Endothelial cell (in vitro differentiated cells): ENCODE data around the gene CLNS1A. TPM values are rescaled to one million over a fixed set of nuclear protein-coding genes. Genes with fewer than 3 reads are reported as not detected.
"Not testable (repeated sequence)": the region's sequence is repeated elsewhere in the genome, so short reads cannot be mapped to it uniquely, and the experiment has no call there.

Source experiments
- DNase-seq: peaks from one replicate; pipeline ENCODE4 v3.0.0; 2021; ENCODE audit warnings: low spot score
- H3K27ac Mint-ChIP-seq: one replicate; pipeline ENCODE4 v1.8.0; 2021; ENCODE audit warnings: mixed read lengths, inconsistent platforms; ENCODE audit not compliant: unreplicated experiment
- H3K27me3 Mint-ChIP-seq: one replicate; pipeline ENCODE4 v1.8.0; 2021; ENCODE audit warnings: mild to moderate bottlenecking, moderate library complexity, mixed read lengths, inconsistent platforms; ENCODE audit not compliant: unreplicated experiment
- H3K36me3 Mint-ChIP-seq: one replicate; pipeline ENCODE4 v1.8.0; 2021; ENCODE audit warnings: mild to moderate bottlenecking, low read depth, mixed read lengths, inconsistent platforms; ENCODE audit not compliant: unreplicated experiment
- H3K4me1 Mint-ChIP-seq: one replicate; pipeline ENCODE4 v1.8.0; 2021; ENCODE audit warnings: mild to moderate bottlenecking, mixed read lengths, inconsistent platforms; ENCODE audit not compliant: unreplicated experiment
- H3K4me3 Mint-ChIP-seq: one replicate; pipeline ENCODE4 v1.8.0; 2021; ENCODE audit warnings: mild to moderate bottlenecking, mixed read lengths, inconsistent platforms; ENCODE audit not compliant: unreplicated experiment
- H3K9me3 Mint-ChIP-seq: one replicate; pipeline ENCODE4 v1.8.0; 2021; ENCODE audit warnings: mixed read lengths, inconsistent platforms; ENCODE audit not compliant: unreplicated experiment
- CTCF ChIP-seq: fragments of 200-600 bp; sonication (generic); IDR thresholded peaks from one replicate; pipeline ENCODE4 v1.5.0; 2021; ENCODE audit warnings: antibody characterized with exemption; ENCODE audit not compliant: unreplicated experiment
- total RNA-seq: library from RNA; stranded (reverse); fragmentation: NEBNext Ultra II Directional; extraction: Animal tissue kit (Norgen Biotek cat#: 25700); gene quantifications from one replicate; pipeline ENCODE4 v1.2.1, GENCODE V29; 2021; ENCODE audit not compliant: unreplicated experiment

Gene CLNS1A
- total RNA-seq, 1 donor from 2014 or later, result 95.6 TPM

GRCh38 chr11:77592727-77593126 is 44.9 kb downstream of the CLNS1A start:
- DNase-seq, result no peak
- Mint-ChIP-seq H3K4me1 (peaks cover 9% of the 10 kb centered on the region), H3K27me3 (peaks cover 5% of the 10 kb centered on the region), H3K9me3 (no peaks in the 10 kb centered on the region), H3K27ac (no peak overlapping the region), H3K4me3 (no peak overlapping the region), H3K36me3 (no peaks in the 10 kb centered on the region)
- TF ChIP-seq CTCF, result no peak

GRCh38 chr11:77590194-77590782 is 47.3 kb downstream of the CLNS1A start:
- peaks cover 5% of the 10 kb centered on the region for H3K27me3 Mint-ChIP-seq
- H3K27ac Mint-ChIP-seq, result peak overlapping the region; percentile 32
- DNase-seq, result peak; percentile 14
- H3K36me3 Mint-ChIP-seq, result peaks cover under 1% of the 10 kb centered on the region
- no peak for TF ChIP-seq CTCF
- H3K4me3 Mint-ChIP-seq, result peak overlapping the region; percentile 87
- H3K9me3 Mint-ChIP-seq, result no peaks in the 10 kb centered on the region
- peaks cover 9% of the 10 kb centered on the region for H3K4me1 Mint-ChIP-seq

GRCh38 chr11:77589521-77590193 is 47.9 kb downstream of the CLNS1A start, which contains the start of gene AQP11:
AQP11 (plus strand) TSS chr11:77589953; CDS start chr11:77589993, 40 bp downstream.
- H3K27me3 Mint-ChIP-seq, result peaks cover 5% of the 10 kb centered on the region
- no peaks in the 10 kb centered on the region for H3K9me3 Mint-ChIP-seq
- H3K36me3 Mint-ChIP-seq, result peaks cover 6% of the 10 kb centered on the region
- H3K27ac Mint-ChIP-seq, result peak within 1 kb of the TSS; percentile 32
- peaks cover 9% of the 10 kb centered on the region for H3K4me1 Mint-ChIP-seq
- no peak for TF ChIP-seq CTCF
- H3K4me3 Mint-ChIP-seq, result peak within 1 kb of the TSS; percentile 89
- peak; percentile 86 for DNase-seq

GRCh38 chr11:77589181-77589520 is 48.4 kb downstream of the CLNS1A start:
- Mint-ChIP-seq H3K36me3 (peaks cover 6% of the 10 kb centered on the region), H3K27me3 (peaks cover 5% of the 10 kb centered on the region), H3K27ac (no peak overlapping the region), H3K9me3 (no peaks in the 10 kb centered on the region), H3K4me1 (peaks cover 9% of the 10 kb centered on the region), H3K4me3 (peak overlapping the region; percentile 89)
- no peak for DNase-seq
- no peak for TF ChIP-seq CTCF

- Mint-ChIP-seq H3K36me3 (peaks cover 12% of the 10 kb centered on the region), H3K9me3 (no peaks in the 10 kb centered on the region), H3K4me1 (no peaks in the 10 kb centered on the region), H3K27ac (no peak overlapping the region), H3K27me3 (no peaks in the 10 kb centered on the region), H3K4me3 (no peak overlapping the region)
- no peak for TF ChIP-seq CTCF
- no peak for DNase-seq
Measured at GRCh38 chr11:77580712-77581337, 56.8 kb downstream of the CLNS1A start.

GRCh38 chr11:77575428-77575827 is 62.2 kb downstream of the CLNS1A start:
- H3K27me3 Mint-ChIP-seq, H3K27ac Mint-ChIP-seq: not testable (repeated sequence)

GRCh38 chr11:77570896-77571295 is 66.7 kb downstream of the CLNS1A start:
- not testable (repeated sequence) for H3K27ac Mint-ChIP-seq, H3K9me3 Mint-ChIP-seq, H3K4me1 Mint-ChIP-seq, DNase-seq, H3K27me3 Mint-ChIP-seq, H3K4me3 Mint-ChIP-seq, H3K36me3 Mint-ChIP-seq

More at GRCh38 chr11:77575428-77575827, 62.2 kb downstream of the CLNS1A start:
- H3K36me3 Mint-ChIP-seq, H3K4me1 Mint-ChIP-seq, DNase-seq, H3K9me3 Mint-ChIP-seq, H3K4me3 Mint-ChIP-seq: not testable (repeated sequence)
